Measurements from ENCODE around the gene SPRED3.
A peak's percentile ranks its signal among the peaks of the same experiment; 100 is the strongest.
"Not testable (repeated sequence)": the region's sequence is repeated elsewhere in the genome, so short reads cannot be mapped to it uniquely, and the experiment has no call there.

SPRED3 gene

GRCh38 chr19:38392707-38393308 is 4.3 kb downstream of the SPRED3 start:
- DNase-seq = no peak

GRCh38 chr19:38394488-38394887 is 6.0 kb downstream of the SPRED3 start:
- peak; percentile 86 for DNase-seq

DNA sequence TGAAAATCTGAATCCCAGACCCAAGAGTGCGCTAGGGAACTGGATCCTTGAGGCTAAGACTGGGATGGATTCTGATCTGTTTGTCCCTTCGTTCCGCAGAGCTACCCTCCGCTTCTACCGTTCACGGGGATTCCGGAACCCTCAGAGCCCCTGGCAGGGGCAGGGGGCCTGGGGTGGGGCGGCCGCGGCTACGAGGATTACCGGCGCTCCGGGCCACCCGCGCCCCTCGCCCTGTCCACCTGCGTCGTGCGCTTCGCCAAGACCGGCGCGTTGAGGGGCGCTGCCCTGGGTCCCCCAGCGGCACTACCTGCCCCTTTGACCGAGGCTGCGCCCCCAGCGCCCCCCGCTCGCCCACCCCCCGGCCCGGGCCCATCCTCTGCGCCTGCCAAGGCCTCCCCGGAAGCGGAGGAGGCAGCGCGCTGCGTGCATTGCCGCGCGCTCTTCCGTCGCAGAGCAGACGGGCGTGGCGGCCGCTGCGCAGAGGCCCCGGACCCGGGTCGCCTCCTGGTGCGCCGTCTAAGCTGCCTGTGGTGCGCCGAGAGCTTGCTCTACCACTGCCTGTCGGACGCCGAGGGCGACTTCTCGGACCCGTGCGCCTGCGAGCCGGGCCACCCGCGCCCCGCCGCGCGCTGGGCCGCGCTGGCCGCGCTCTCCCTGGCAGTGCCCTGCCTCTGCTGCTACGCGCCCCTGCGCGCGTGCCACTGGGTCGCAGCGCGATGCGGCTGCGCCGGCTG is 7.1 kb downstream of the SPRED3 start:
- peak; percentile 43 for DNase-seq

- no peak for DNase-seq
These were observed 10.6 kb downstream of the SPRED3 start for GRCh38 chr19:38399081-38399480.

DNA sequence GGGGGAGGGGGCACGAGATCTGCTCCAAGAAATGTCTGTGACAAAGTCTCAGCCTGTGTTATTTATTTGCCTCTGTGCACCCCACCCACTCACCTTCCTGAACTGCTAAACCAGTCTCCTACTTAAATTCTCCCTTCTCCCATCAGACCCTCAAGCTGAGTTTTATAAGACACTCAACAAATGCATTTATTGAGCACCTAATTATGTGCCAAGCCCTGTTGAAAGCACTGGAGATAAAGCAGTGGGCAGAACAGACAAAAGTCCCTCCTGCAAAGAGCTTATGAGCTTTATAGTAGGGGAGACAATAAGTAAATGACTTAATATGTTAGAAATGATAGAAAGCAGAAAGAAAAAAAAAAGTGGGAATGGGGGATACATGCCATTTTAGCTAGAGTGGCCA is 11.0 kb downstream of the SPRED3 start:
- no peak for DNase-seq

GRCh38 chr19:38400361-38400760 is 11.9 kb downstream of the SPRED3 start:
- no peak for DNase-seq

DNA sequence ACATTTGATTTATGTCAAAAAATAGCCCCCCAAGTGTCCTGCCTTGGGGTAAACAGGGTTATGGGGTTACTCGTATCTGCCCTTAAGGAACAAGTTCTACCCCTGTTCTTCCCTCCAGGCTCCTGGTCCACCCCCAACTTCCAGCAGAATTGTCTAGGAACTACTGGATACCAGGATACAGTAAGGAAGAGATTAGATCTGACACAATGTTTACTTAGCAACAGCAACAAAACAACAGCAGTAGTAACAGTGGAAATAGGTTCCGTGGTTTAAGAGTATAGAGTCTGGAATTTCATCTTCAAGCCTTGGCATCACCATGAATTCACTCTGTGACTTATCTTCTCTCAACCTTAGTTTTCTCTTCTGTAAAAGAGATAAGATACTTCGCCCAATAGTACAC is 12.7 kb downstream of the SPRED3 start:
- DNase-seq = no peak

GRCh38 chr19:38402623-38402966 is 14.1 kb downstream of the SPRED3 start:
- no peak for DNase-seq

- peak; percentile 97 for DNase-seq
These were observed 14.6 kb downstream of the SPRED3 start, which contains the start of gene FAM98C for GRCh38 chr19:38402967-38403674. FAM98C (plus strand) TSS chr19:38403093; CDS start chr19:38403154, 61 bp downstream.

- no peak for DNase-seq
These were observed 16.4 kb downstream of the SPRED3 start for GRCh38 chr19:38404858-38405257.

- DNase-seq = no peak
These were observed 16.8 kb downstream of the SPRED3 start for GRCh38 chr19:38405276-38405675.

DNA sequence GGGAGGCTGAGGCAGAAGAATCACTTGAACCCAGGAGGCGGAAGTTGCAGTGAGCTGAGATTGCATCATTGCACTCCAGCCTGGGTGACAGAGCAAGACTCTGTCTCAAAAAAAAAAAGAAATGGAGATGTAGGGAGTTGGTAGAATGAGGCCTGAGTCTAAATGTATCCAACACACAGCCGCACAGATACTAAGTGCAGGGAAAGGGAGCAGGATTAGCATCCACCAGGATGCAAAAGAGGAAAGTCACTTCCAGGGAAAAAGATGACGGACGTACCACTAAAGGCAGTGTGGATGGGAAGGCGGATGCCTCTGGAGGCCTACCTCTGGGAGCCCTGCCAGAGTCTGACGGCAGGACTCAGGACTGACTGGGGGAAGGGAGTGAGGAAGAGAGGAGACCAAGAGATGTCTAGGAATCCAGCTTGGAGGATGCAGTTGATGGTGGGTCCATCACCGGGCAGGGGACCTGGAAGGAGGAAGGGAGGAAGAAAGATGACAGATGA is 21.2 kb downstream of the SPRED3 start:
- no peak for DNase-seq

DNA sequence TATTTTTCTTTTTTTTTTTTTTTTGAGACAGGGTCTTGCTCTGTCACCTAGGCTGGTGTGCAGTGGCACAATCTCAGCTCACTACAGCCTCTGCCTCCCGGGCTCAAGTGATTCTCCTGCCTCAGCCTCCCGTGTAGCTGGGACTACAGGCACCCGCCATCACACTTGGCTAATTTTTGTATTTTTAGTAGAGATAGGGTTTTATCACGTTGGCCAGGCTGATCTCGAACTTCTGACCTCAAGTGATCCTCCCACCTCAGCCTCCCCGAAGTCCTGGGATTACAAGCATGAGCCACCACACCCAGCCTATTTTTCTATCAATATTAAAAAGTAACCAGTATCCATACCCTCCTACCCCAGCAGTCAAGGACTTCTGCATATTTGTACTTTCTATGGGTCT is 21.9 kb downstream of the SPRED3 start:
- DNase-seq = not testable (repeated sequence)

DNA sequence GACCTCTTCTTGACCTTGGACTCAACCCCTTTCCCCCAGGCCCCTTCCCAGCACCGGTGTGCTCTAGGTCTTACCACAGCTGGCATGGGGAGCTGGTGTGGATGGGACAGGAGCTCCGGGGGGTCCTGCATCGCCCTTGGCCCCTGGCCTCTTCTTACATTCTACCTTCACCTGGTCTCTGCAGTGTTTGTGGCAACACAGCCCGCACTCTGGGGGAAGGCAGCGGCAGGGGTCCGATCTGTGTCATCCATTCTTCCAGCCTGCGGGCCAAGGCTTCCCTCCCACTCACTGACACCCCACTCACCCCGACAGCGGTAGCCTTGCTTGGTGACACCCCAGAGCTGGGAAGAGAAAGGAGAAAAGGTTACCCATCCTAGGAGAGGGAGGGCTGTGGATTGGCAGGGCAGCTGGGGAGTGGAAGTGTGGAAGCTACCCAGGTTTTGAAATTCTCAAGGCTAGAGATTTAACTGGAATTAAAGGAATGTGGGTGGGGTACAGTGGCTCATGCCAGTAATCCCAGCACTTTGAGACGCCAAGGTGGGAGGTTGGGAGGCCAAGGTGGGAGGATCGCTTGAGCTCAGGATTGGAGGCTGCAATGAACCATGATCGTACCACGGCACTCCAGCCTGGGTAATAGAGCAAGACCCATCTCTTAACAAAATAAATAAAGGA is 22.7 kb downstream of the SPRED3 start:
- DNase-seq = no peak

DNA sequence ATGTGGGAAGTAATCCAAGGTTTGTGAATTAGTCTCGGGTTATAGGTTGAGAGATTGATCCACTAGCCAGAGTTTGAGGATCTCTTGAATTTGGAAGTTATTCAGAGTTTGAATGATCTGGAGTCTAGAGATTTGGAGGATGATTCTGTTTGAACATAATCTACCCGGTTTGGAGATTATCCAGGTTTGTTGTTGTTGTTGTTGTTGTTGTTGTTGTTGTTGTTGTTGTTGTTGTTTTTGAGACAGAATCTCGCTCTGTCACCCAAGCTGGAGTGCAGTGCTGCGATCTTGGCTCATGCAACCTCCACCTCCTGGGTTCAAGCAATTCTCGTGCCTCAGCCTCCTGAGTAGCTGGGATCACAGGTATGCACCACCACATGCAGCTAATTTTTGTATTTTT is 23.4 kb downstream of the SPRED3 start:
- not testable (repeated sequence) for DNase-seq

DNA sequence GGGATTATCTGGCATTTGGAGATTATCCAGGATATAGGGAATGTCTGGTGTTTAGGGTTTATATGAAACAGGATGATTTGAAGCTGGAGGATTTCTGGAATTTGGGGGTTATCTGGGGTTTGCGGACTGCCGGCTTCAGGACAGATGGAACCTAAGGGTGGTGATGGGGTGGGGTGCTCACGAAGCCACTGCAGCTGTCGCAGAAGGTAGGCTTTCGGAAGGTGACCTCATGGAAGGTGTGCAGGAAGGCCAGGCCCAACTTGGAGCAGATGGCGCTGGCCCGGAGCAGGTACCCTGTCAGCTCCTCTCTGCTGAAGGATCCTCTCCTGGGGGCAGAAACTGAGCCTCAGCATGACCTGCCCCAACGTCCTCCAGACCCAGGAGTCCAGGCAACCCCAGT is 24.0 kb downstream of the SPRED3 start:
- DNase-seq = no peak

- no peak for DNase-seq
These were observed 24.5 kb downstream of the SPRED3 start for GRCh38 chr19:38412961-38413360.

DNA sequence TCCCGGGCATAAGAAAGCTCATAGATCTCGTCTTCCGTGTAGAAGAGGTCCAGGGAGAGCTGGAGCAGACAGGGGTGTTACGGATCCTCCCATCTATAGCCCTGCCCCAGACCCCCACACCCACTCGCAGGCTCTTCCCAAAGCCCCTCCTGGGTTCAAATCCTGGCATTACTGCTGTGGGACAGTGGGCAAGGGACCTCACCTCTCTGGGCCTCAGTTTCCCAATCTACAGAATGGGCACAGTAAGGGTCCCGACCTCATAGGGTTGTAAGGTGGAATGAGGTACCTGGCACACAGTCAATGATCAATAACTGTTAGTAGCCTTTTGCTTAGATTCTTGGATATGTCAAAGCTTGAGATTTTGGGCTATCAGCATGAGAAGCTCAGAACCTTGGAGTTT is 24.9 kb downstream of the SPRED3 start:
- DNase-seq = no peak

GRCh38 chr19:38417146-38417543 is 28.6 kb downstream of the SPRED3 start:
- DNase-seq = no peak

- DNase-seq = peak; percentile 59
These were observed 29.3 kb downstream of the SPRED3 start for GRCh38 chr19:38417544-38418506.

- no peak for DNase-seq
These were observed 32.4 kb downstream of the SPRED3 start for GRCh38 chr19:38420935-38421334.

GRCh38 chr19:38421856-38422255 is 33.4 kb downstream of the SPRED3 start:
- DNase-seq = no peak
